Tibial nerve (tissue), 4 donors: ENCODE measurements around the gene BLOC1S4. TPM values are rescaled to one million over a fixed set of nuclear protein-coding genes. Genes with fewer than 3 reads are reported as not detected.

Experiments
- DNase-seq, 2 donors: peaks; one replicate each; pipeline ENCODE4 v3.0.0-alpha.2; 2019; ENCODE audit warnings: low spot score in 2 of 2
- H3K27ac ChIP-seq, 4 donors: fragments of 200-600 bp; sonication (generic) in 3 of 4; one replicate each; pipeline ENCODE4 v1.5.1; 2017 to 2019; ENCODE audit warnings: mild to moderate bottlenecking in 1 of 4
- H3K27me3 ChIP-seq, 2 donors: fragments of 200-600 bp; sonication (generic) in 1 of 2; one replicate each; pipeline versions ENCODE4 v1.5.1 to v1.6.0; 2017 to 2019
- H3K36me3 ChIP-seq, 3 donors: fragments of 200-600 bp; sonication (generic); one replicate each; pipeline ENCODE4 v1.5.1; 2018 to 2019
- H3K4me1 ChIP-seq, 4 donors: fragments of 200-600 bp; sonication (generic) in 3 of 4; one replicate each; pipeline ENCODE4 v1.5.1; 2017 to 2019
- H3K4me3 ChIP-seq, 4 donors: fragments of 200-600 bp; sonication (generic) in 3 of 4; one replicate each; pipeline ENCODE4 v1.5.1; 2017 to 2019; ENCODE audit warnings: mild to moderate bottlenecking in 1 of 4, moderate library complexity in 1 of 4
- H3K9me3 ChIP-seq, 4 donors: fragments of 200-600 bp; sonication (generic) in 3 of 4; one replicate each; pipeline ENCODE4 v1.5.1; 2017 to 2019
- EP300 ChIP-seq, 2 donors: sonication (generic); formaldehyde crosslinking; IDR thresholded peaks; one replicate each; pipeline ENCODE4 v1.6.1; 2017; ENCODE audit warnings: antibody characterized with exemption in 2 of 2, mild to moderate bottlenecking in 1 of 2
- POLR2A ChIP-seq, 2 donors: fragments of 450-650 bp; IDR thresholded peaks; one replicate each; pipeline ENCODE4 v1.6.1; 2017; ENCODE audit warnings: antibody characterized with exemption in 2 of 2, mild to moderate bottlenecking in 2 of 2, moderate library complexity in 2 of 2
- WGBS, 2 donors: methylation state at CpG; one replicate each; pipeline ENCODE4 v1.1.5; 2018; 5-methylcytosine and 5-hydroxymethylcytosine counted together
- total RNA-seq, 4 donors: library from RNA; depleted of rRNA; stranded (reverse); fragments of >200 nt; gene quantifications; one replicate each; pipeline ENCODE4 v1.1.0, GENCODE V29; 2016
- TF ChIP-seq, protein P1 (sequence below), 5 experiments: fragments of 200-600 bp in 3 of 5; fragments of 450-650 bp in 2 of 5; sonication (generic) in 3 of 5; IDR thresholded peaks; one replicate each; pipeline ENCODE4 v1.5.1; 2016 to 2019; ENCODE audit warnings: antibody characterized with exemption in 5 of 5, mild to moderate bottlenecking in 3 of 5, moderate library complexity in 2 of 5

The BLOC1S4 gene
- total RNA-seq, 4 donors from 2014 or later, result 18.0 to 32.8 (median 28.3) TPM

GRCh38 chr4:6749340-6750171 is 33.6 kb downstream of the BLOC1S4 start:
- peaks cover 0 to 58% (median 40%) of the 10 kb centered on the region in 4 donors for H3K4me1 ChIP-seq
- peak overlapping the region in 3 of 4 donors; percentile 77 to 86 (median 85) for H3K27ac ChIP-seq
- TF ChIP-seq EP300 (IDR thresholded peaks at IDR 0.05) (peak in 1 of 2 donors; percentile 81), POLR2A (IDR thresholded peaks at IDR 0.05) (no peak)
- TF ChIP-seq, protein P1, sequence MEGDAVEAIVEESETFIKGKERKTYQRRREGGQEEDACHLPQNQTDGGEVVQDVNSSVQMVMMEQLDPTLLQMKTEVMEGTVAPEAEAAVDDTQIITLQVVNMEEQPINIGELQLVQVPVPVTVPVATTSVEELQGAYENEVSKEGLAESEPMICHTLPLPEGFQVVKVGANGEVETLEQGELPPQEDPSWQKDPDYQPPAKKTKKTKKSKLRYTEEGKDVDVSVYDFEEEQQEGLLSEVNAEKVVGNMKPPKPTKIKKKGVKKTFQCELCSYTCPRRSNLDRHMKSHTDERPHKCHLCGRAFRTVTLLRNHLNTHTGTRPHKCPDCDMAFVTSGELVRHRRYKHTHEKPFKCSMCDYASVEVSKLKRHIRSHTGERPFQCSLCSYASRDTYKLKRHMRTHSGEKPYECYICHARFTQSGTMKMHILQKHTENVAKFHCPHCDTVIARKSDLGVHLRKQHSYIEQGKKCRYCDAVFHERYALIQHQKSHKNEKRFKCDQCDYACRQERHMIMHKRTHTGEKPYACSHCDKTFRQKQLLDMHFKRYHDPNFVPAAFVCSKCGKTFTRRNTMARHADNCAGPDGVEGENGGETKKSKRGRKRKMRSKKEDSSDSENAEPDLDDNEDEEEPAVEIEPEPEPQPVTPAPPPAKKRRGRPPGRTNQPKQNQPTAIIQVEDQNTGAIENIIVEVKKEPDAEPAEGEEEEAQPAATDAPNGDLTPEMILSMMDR (IDR thresholded peaks at IDR 0.05), result peak in 1 of 5 experiments; percentile 13
- WGBS, 2 donors, result 25 to 35% methylated on average over 17 to 25 of the region's 25 CpGs
- H3K9me3 ChIP-seq, result no peaks in the 10 kb centered on the region
- peak; percentile 44 to 76 for DNase-seq
- H3K27me3 ChIP-seq, result no peaks in the 10 kb centered on the region
- no peaks in the 10 kb centered on the region for H3K36me3 ChIP-seq
- no peak overlapping the region for H3K4me3 ChIP-seq

DNA sequence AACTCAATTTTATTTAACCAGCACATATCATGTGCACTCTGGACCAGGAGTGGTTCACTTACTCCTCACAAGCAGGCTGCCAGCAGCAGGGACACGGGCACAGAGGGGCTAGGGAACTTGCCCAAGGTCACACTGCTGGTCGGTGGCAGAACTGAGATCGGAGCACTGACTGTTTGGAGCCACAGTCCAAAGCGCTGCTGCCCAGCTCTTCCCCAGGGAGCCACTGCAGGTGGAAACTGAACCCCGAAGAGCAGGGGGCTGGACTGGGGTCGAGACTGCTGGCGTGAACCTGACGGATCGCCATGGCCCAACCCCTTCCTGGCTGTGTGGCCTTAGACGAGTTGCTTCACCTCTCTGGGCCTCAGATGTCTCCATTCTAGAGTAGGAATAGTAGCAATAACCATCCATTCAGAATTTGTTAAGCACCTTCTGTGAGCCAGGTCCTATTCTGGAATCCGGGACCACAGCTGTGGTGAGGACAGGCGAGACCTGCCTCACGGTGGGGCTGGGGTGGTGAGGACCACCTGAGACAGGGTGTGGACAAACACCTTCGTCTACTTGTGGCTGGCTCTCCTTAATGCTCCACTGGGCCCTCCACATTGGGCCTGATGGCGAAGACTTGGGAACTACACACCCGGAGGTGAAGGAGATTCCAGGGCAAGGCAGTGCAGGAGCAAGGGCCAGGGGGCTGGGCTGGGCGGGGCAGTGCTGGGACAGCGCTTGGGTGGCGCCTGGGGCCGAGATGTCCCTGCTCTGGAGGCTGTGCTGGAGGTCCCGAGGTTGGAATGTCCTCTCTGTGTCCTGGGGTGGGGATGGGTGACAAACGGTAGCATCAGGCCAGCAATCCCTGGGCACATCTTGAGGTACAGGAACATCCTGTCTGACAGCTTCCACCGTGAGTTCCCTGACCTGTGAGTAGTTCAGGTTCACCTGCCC is 34.6 kb downstream of the BLOC1S4 start:
- Histone ChIP-seq H3K4me3 (no peak overlapping the region), H3K27ac (peak overlapping the region in 3 of 4 donors; percentile 77 to 86 (median 85)), H3K27me3 (no peaks in the 10 kb centered on the region), H3K9me3 (no peaks in the 10 kb centered on the region), H3K36me3 (no peaks in the 10 kb centered on the region), H3K4me1 (peaks cover 0 to 66% (median 40%) of the 10 kb centered on the region in 4 donors)
- 67 to 81% methylated on average over 11 to 22 of the region's 23 CpGs for whole genome bisulfite sequencing, 2 donors
- TF ChIP-seq EP300 (IDR thresholded peaks at IDR 0.05) (no peak), POLR2A (IDR thresholded peaks at IDR 0.05) (no peak)
- TF ChIP-seq, protein P1 (IDR thresholded peaks at IDR 0.05), result no peak
- DNase-seq, result no peak

DNA sequence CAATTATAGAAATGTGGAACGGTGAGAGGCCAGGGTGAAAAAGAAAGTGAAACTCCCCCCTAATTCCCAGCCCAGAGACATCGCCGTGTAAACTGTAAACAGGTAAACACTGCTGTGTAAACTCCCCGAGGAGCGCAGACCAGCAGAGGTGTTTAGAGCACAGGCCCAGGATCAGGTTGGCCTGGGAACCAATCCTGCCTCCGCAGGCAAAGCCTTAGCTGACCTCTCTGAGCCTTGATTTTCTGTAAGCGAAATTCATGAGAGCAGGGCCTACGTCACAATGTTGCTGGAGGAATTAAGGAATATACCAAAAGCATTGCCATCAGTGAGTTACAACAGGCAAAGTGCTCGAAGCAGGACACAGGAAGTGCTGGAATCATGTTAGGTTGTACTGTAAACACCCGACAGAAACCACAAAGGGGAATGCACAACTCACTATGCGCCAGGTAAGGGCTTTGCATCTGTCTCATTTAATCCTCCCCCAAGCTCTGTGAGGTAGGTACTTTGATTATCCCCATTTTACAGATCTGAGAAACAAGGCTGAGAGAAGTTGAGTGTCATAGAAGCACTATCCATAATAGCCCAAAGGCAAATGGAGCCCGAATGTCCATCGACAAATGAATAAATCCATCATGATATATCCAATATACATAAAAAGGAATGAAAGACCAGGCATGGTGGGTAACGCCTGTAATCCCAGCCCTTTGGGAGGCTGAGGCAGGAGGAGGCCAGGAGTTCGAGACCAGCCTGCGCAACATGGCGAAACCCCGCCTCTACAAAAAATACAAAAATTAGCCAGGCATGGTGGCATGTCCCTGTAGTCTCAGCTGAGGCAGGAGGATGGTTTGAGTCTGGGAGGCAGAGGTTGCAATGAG is 35.9 kb downstream of the BLOC1S4 start:
- 76 to 78% methylated on average over 18 of the region's 18 CpGs for WGBS, 2 donors
- Histone ChIP-seq H3K4me3 (no peak overlapping the region), H3K9me3 (no peaks in the 10 kb centered on the region), H3K4me1 (peaks cover 0 to 57% (median 37%) of the 10 kb centered on the region in 4 donors), H3K36me3 (no peaks in the 10 kb centered on the region), H3K27ac (peak overlapping the region in 3 of 4 donors; percentile 2 to 85 (median 77)), H3K27me3 (no peaks in the 10 kb centered on the region)
- no peak for DNase-seq
- TF ChIP-seq POLR2A (IDR thresholded peaks at IDR 0.05) (no peak), EP300 (IDR thresholded peaks at IDR 0.05) (no peak)
- TF ChIP-seq, protein P1 (IDR thresholded peaks at IDR 0.05), result no peak

DNA sequence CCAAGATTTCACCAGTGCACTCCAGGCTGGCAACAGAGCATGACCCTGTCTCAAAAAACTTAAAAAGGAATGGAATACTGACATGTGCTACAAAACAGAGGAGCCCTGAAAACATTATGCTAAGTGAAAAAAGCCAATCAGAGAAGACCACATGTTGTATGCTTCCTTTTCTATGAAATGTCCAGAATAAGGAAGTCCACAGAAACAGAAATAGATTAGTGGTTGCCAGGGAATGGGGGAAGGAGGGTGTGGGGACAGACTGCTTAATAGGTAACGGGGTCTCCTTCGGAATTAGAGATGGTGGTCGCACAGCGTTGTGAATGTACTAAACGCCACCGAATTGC is 36.5 kb downstream of the BLOC1S4 start:
- Histone ChIP-seq H3K36me3 (no peaks in the 10 kb centered on the region), H3K27ac (peak overlapping the region in 2 of 4 donors; percentile 37 to 85), H3K9me3 (no peaks in the 10 kb centered on the region), H3K4me3 (no peak overlapping the region), H3K4me1 (peaks cover 0 to 51% (median 31%) of the 10 kb centered on the region in 4 donors), H3K27me3 (no peaks in the 10 kb centered on the region)
- 81 to 91% methylated on average over 6 of the region's 6 CpGs for WGBS, 2 donors
- DNase-seq, result no peak
- TF ChIP-seq, protein P1 (IDR thresholded peaks at IDR 0.05), result no peak
- TF ChIP-seq POLR2A (IDR thresholded peaks at IDR 0.05) (no peak), EP300 (IDR thresholded peaks at IDR 0.05) (no peak)
